ENCODE measurements around the gene NLRP3.

NLRP3 gene

GRCh38 chr1:247442164-247442563 is 26.2 kb downstream of the NLRP3 start:
- no peak for TF ChIP-seq ZNF70 (CRISPR knock-in tag; IDR thresholded peaks at IDR 0.05)
- no peak for TF ChIP-seq CSRNP3 (CRISPR knock-in tag; IDR thresholded peaks at IDR 0.05)
- TF ChIP-seq PPARA (CRISPR knock-in tag; IDR thresholded peaks at IDR 0.05; ENCODE audit: borderline replicate concordance): no peak
- no peak for TF ChIP-seq GLIS3 (CRISPR knock-in tag; IDR thresholded peaks at IDR 0.05)
- no peak for TF ChIP-seq ZNF565 (CRISPR knock-in tag; conservative IDR thresholded peaks at IDR 0.05; ENCODE audit: low read depth)
- no peak for TF ChIP-seq BACH2 (CRISPR knock-in tag; IDR thresholded peaks at IDR 0.05; ENCODE audit: borderline replicate concordance)
- TF ChIP-seq SNAI2 (CRISPR knock-in tag; IDR thresholded peaks at IDR 0.05): no peak
- no peak for TF ChIP-seq TOX (CRISPR knock-in tag; IDR thresholded peaks at IDR 0.05; ENCODE audit: borderline replicate concordance)
- no peak for TF ChIP-seq CSDC2 (CRISPR knock-in tag; IDR thresholded peaks at IDR 0.05)
- no peak for TF ChIP-seq TCF4 (CRISPR knock-in tag; IDR thresholded peaks at IDR 0.05; ENCODE audit: borderline replicate concordance)
- TF ChIP-seq TSHZ2 (CRISPR knock-in tag; IDR thresholded peaks at IDR 0.05): no peak
- no peak for TF ChIP-seq ZNF8 (CRISPR knock-in tag; IDR thresholded peaks at IDR 0.05)
- no peak for TF ChIP-seq ARNTL (CRISPR knock-in tag; IDR thresholded peaks at IDR 0.05; ENCODE audit: borderline replicate concordance, low read depth)
- TF ChIP-seq ISL1 (CRISPR knock-in tag; IDR thresholded peaks at IDR 0.05): no peak
- ATAC-seq: no peak

- no peak for TF ChIP-seq ZNF70 (CRISPR knock-in tag; IDR thresholded peaks at IDR 0.05)
- no peak for TF ChIP-seq BACH2 (CRISPR knock-in tag; IDR thresholded peaks at IDR 0.05; ENCODE audit: borderline replicate concordance)
- TF ChIP-seq TCF4 (CRISPR knock-in tag; IDR thresholded peaks at IDR 0.05; ENCODE audit: borderline replicate concordance): no peak
- TF ChIP-seq RARB (CRISPR knock-in tag; IDR thresholded peaks at IDR 0.05): no peak
- ATAC-seq: no peak
These were observed 27.7 kb downstream of the NLRP3 start for GRCh38 chr1:247443641-247444040.

- ATAC-seq: no peak
- TF ChIP-seq ZNF8 (CRISPR knock-in tag; IDR thresholded peaks at IDR 0.05): no peak
These were observed 28.6 kb downstream of the NLRP3 start for GRCh38 chr1:247444571-247444970.

- no peak for TF ChIP-seq ARNTL (CRISPR knock-in tag; IDR thresholded peaks at IDR 0.05; ENCODE audit: borderline replicate concordance, low read depth)
- ATAC-seq: no peak
These were observed 29.8 kb downstream of the NLRP3 start for GRCh38 chr1:247445526-247446356.

- ATAC-seq: no peak
- TF ChIP-seq CREB5 (CRISPR knock-in tag; IDR thresholded peaks at IDR 0.05; ENCODE audit: low read depth): no peak
- no peak for TF ChIP-seq ESRRG (CRISPR knock-in tag; IDR thresholded peaks at IDR 0.05)
- TF ChIP-seq SNAI2 (CRISPR knock-in tag; IDR thresholded peaks at IDR 0.05): no peak
- no peak for TF ChIP-seq RARB (CRISPR knock-in tag; IDR thresholded peaks at IDR 0.05)
- no peak for TF ChIP-seq OSR1 (CRISPR knock-in tag; IDR thresholded peaks at IDR 0.05)
These were observed 31.4 kb downstream of the NLRP3 start for GRCh38 chr1:247447162-247447909.

Data from SK-N-SH treated with all-trans-retinoic acid at 6 μM for 48 hours (cell line).